HEK293 (cell line): ENCODE results near the gene E2F1.

Experiments used
- CTCF ChIA-PET: fragments of 350-600 bp; formaldehyde crosslinking; extraction: SDS; loops from one replicate; lab custom pipeline; 2021; ENCODE audit warnings: antibody characterized with exemption; lab: Yijun Ruan, JAX
- POLR2A ChIA-PET: fragments of 300-600 bp; formaldehyde crosslinking; extraction: SDS; loops from one replicate; lab custom pipeline; 2020; ENCODE audit warnings: antibody characterized with exemption, inconsistent platforms; lab: Yijun Ruan, JAX
- H3K27ac ChIP-seq: fragments of 200-500 bp; sonication (Bioruptor generic); 2 replicates; pipeline ENCODE4 v1.5.1; 2014; ENCODE audit warnings: low read depth, low read length, control low read depth, inconsistent platforms; ENCODE audit errors: extremely low read depth
- H3K36me3 ChIP-seq, 2 experiments: fragments of 200-500 bp in 1 of 2; sonication (Bioruptor generic) in 1 of 2; 1 replicate in 1 of 2; 2 replicates in 1 of 2; pipeline ENCODE4 v1.5.1; 2014 to 2017; ENCODE audit warnings: inconsistent platforms in 2 of 2, low read length in 2 of 2; ENCODE audit not compliant: control insufficient read depth in 2 of 2, insufficient read depth in 1 of 2
- H3K4me1 ChIP-seq: fragments of 200-500 bp; sonication (Bioruptor generic); 2 replicates; pipeline ENCODE4 v1.5.1; 2014; ENCODE audit warnings: mild to moderate bottlenecking, low read length, inconsistent platforms; ENCODE audit not compliant: control insufficient read depth, insufficient read depth
- H3K4me3 ChIP-seq: 2 replicates; pipeline ENCODE4 v1.5.1; 2011; ENCODE audit warnings: low read depth, mild to moderate bottlenecking, control low read depth, low read length, moderate library complexity
- H3K9me3 ChIP-seq: fragments of 200-500 bp; sonication (Bioruptor generic); 2 replicates; pipeline ENCODE4 v1.5.1; 2014; ENCODE audit warnings: low read depth, low read length, inconsistent platforms; ENCODE audit not compliant: control insufficient read depth, insufficient read depth
- EGR2 ChIP-seq: fragments of 450-650 bp; formaldehyde crosslinking; IDR thresholded peaks from 2 replicates; pipeline ENCODE4 v1.5.1; 2016; ENCODE audit warnings: low read depth, missing biosample characterization, missing genetic modification characterization
- WT1 ChIP-seq: fragments of 450-650 bp; formaldehyde crosslinking; IDR thresholded peaks from 2 replicates; pipeline ENCODE4 v1.5.1; 2016; ENCODE audit warnings: missing biosample characterization, missing genetic modification characterization
- YY1 ChIP-seq: fragments of 450-650 bp; formaldehyde crosslinking; IDR thresholded peaks from 2 replicates; pipeline ENCODE4 v1.5.1; 2018; ENCODE audit warnings: missing biosample characterization, missing genetic modification characterization
- ZBTB20 ChIP-seq: fragments of 450-650 bp; formaldehyde crosslinking; IDR thresholded peaks from 2 replicates; pipeline ENCODE4 v1.5.1; 2016; ENCODE audit warnings: missing biosample characterization, missing genetic modification characterization
- ZFHX2 ChIP-seq: fragments of 450-650 bp; formaldehyde crosslinking; conservative IDR thresholded peaks from 2 replicates; pipeline ENCODE4 v1.5.1; 2016; ENCODE audit warnings: missing biosample characterization, missing genetic modification characterization
- ZIC2 ChIP-seq: fragments of 450-650 bp; formaldehyde crosslinking; IDR thresholded peaks from 2 replicates; pipeline ENCODE4 v1.5.1; 2016; ENCODE audit warnings: missing biosample characterization, missing genetic modification characterization
- ZNF404 ChIP-seq: fragments of 450-650 bp; formaldehyde crosslinking; IDR thresholded peaks from 2 replicates; pipeline ENCODE4 v1.5.1; 2017; ENCODE audit warnings: missing biosample characterization, missing genetic modification characterization
- ZNF658 ChIP-seq: fragments of 450-650 bp; formaldehyde crosslinking; IDR thresholded peaks from 2 replicates; pipeline ENCODE4; 2016; ENCODE audit warnings: missing biosample characterization, missing genetic modification characterization
- ZNF664 ChIP-seq: fragments of 450-650 bp; formaldehyde crosslinking; IDR thresholded peaks from 2 replicates; pipeline ENCODE4 v1.5.1; 2016; ENCODE audit warnings: missing biosample characterization, missing genetic modification characterization
- TF ChIP-seq, protein P1 (sequence below): fragments of 450-650 bp; formaldehyde crosslinking; IDR thresholded peaks from 2 replicates; pipeline ENCODE4 v1.5.1; 2016; ENCODE audit warnings: missing biosample characterization, missing genetic modification characterization
- TF ChIP-seq, protein P2 (sequence below): fragments of 450-650 bp; formaldehyde crosslinking; IDR thresholded peaks from 2 replicates; pipeline ENCODE4 v1.5.1; 2016; ENCODE audit warnings: missing biosample characterization, missing genetic modification characterization
- TF ChIP-seq, protein P3 (sequence below): fragments of 450-650 bp; formaldehyde crosslinking; IDR thresholded peaks from 2 replicates; pipeline ENCODE4 v1.5.1; 2016; ENCODE audit warnings: missing biosample characterization, missing genetic modification characterization
- TF ChIP-seq, protein P4 (sequence below): fragments of 450-650 bp; formaldehyde crosslinking; IDR thresholded peaks from 2 replicates; pipeline ENCODE4 v1.5.1; 2016; ENCODE audit warnings: missing biosample characterization, missing genetic modification characterization

E2F1 gene

DNA sequence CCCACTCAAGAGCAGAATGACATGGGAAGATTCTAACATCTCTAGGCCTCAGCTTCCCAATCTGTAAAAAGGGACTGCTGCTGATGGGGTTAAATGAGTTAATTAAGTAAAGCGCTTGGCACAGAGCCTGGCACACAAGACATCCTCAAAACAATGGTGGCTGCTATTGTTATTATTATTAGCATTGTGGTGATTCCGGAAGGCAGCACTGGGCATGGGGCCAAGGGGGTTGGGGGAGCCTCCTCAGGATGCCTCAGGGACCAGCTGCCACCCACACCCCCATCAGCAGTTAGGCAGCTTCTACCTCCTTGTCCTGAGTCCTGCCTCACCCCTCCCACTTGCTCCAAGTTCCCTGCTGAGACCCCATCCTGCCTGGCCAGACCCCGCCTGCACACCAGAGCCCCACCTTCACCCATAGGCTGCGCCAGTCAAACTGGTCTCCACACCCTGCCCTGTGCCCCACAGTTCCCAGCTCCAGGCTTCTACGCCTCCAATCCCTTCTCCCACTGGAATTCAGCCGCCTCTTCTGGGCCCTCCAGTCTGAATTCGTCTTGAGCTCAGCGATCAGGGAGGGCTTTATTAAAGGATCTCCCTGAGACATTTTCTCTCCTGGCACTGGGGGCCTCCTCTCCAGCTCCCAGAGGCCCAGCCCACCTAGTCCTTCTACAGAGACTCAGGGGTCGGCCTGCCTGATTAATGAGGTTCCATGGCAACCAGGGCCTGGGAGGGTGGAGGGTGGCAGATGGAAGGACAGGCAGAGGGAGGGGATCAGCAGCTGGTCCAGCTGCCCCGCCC is 1.5 kb downstream of the E2F1 start (continued):
- TF ChIP-seq, protein P1, sequence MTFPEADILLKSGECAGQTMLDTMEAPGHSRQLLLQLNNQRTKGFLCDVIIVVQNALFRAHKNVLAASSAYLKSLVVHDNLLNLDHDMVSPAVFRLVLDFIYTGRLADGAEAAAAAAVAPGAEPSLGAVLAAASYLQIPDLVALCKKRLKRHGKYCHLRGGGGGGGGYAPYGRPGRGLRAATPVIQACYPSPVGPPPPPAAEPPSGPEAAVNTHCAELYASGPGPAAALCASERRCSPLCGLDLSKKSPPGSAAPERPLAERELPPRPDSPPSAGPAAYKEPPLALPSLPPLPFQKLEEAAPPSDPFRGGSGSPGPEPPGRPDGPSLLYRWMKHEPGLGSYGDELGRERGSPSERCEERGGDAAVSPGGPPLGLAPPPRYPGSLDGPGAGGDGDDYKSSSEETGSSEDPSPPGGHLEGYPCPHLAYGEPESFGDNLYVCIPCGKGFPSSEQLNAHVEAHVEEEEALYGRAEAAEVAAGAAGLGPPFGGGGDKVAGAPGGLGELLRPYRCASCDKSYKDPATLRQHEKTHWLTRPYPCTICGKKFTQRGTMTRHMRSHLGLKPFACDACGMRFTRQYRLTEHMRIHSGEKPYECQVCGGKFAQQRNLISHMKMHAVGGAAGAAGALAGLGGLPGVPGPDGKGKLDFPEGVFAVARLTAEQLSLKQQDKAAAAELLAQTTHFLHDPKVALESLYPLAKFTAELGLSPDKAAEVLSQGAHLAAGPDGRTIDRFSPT = 0 out of 2 replicates have a peak, but pooled peaks have one; percentile 16
- no peak for TF ChIP-seq ZBTB20 (tag by site-specific recombination)
- no peak for TF ChIP-seq ZNF404 (tag by site-specific recombination)
- TF ChIP-seq ZIC2 = peak; percentile 50
- TF ChIP-seq ZNF658 (tag by site-specific recombination) = no peak
- no peak for TF ChIP-seq WT1
- peak; percentile 83 for TF ChIP-seq ZNF664 (tag by site-specific recombination)
- TF ChIP-seq, protein P2, sequence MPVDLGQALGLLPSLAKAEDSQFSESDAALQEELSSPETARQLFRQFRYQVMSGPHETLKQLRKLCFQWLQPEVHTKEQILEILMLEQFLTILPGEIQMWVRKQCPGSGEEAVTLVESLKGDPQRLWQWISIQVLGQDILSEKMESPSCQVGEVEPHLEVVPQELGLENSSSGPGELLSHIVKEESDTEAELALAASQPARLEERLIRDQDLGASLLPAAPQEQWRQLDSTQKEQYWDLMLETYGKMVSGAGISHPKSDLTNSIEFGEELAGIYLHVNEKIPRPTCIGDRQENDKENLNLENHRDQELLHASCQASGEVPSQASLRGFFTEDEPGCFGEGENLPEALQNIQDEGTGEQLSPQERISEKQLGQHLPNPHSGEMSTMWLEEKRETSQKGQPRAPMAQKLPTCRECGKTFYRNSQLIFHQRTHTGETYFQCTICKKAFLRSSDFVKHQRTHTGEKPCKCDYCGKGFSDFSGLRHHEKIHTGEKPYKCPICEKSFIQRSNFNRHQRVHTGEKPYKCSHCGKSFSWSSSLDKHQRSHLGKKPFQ (tag by site-specific recombination) = no peak

DNA sequence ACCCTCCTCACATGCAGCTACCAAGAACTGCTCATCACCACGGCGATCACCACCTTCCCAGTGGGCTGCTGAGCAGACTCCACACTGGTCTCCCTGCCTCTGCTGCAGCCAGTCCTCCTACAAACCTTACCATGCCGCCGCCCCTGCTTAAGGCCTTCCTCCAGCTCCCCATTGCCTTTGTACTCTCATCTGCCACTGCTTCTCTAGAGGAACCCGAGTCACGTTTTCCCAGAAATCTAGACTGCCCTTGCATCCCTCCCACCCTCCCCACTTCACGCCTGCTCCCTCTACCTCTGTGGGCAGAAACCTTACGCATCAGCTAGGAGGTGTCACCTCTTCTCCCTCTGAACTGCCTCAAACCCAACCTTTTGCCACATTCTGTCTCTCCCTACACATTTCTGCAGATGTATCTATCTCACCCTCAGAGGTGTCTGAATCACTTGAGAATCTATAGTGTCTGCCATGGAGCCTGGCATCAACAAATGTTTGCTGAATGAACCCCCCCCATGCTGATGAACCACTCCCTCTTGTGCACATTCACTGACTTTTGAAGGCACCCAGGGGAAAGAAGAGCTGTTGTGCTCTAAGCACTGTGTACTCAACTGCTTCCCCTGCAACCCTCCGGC is 4.3 kb downstream of the E2F1 start:
- Histone ChIP-seq H3K4me3 (no peak overlapping the region), H3K9me3 (no peaks in the 10 kb centered on the region), H3K27ac (no peak overlapping the region), H3K4me1 (peaks cover 12% of the 10 kb centered on the region), H3K36me3 (peaks cover 13 to 74% of the 10 kb centered on the region in 2 experiments; a peak in 2 of 3 replicates)
- TF ChIP-seq, protein P3, sequence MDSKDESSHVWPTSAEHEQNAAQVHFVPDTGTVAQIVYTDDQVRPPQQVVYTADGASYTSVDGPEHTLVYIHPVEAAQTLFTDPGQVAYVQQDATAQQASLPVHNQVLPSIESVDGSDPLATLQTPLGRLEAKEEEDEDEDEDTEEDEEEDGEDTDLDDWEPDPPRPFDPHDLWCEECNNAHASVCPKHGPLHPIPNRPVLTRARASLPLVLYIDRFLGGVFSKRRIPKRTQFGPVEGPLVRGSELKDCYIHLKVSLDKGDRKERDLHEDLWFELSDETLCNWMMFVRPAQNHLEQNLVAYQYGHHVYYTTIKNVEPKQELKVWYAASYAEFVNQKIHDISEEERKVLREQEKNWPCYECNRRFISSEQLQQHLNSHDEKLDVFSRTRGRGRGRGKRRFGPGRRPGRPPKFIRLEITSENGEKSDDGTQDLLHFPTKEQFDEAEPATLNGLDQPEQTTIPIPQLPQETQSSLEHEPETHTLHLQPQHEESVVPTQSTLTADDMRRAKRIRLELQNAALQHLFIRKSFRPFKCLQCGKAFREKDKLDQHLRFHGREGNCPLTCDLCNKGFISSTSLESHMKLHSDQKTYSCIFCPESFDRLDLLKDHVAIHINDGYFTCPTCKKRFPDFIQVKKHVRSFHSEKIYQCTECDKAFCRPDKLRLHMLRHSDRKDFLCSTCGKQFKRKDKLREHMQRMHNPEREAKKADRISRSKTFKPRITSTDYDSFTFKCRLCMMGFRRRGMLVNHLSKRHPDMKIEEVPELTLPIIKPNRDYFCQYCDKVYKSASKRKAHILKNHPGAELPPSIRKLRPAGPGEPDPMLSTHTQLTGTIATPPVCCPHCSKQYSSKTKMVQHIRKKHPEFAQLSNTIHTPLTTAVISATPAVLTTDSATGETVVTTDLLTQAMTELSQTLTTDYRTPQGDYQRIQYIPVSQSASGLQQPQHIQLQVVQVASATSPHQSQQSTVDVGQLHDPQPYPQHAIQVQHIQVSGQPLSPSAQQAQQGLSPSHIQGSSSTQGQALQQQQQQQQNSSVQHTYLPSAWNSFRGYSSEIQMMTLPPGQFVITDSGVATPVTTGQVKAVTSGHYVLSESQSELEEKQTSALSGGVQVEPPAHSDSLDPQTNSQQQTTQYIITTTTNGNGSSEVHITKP (tag by site-specific recombination) = peak; percentile 95
- TF ChIP-seq ZFHX2 (tag by site-specific recombination) (0 out of 2 replicates have a peak, but pooled peaks have one; percentile 31), EGR2 (peak; percentile 65), YY1 (tag by site-specific recombination) (no peak)
- TF ChIP-seq, protein P4, sequence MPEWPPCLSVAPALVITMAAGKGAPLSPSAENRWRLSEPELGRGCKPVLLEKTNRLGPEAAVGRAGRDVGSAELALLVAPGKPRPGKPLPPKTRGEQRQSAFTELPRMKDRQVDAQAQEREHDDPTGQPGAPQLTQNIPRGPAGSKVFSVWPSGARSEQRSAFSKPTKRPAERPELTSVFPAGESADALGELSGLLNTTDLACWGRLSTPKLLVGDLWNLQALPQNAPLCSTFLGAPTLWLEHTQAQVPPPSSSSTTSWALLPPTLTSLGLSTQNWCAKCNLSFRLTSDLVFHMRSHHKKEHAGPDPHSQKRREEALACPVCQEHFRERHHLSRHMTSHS (tag by site-specific recombination) = no peak
- POLR2A ChIA-PET = interaction anchor here (0.6 to 1.1 kb wide), 2 partner anchors 18 to 161 kb away, joined by 3 read pairs; no protein-coding TSS in a partner anchor
- CTCF ChIA-PET = interaction anchor here (0.6 to 1.2 kb wide), 2 partner anchors 13 to 15 kb away, joined by 3 read pairs; partner anchors contain the start of gene ACTL10
